B cell (primary cell): ENCODE measurements around the gene FAM8A1. TPM values are rescaled to one million over a fixed set of nuclear protein-coding genes. Genes with fewer than 3 reads are reported as not detected.

Experiments used
- ATAC-seq: fragments of 200-7000 bp; cut with Tn5 transposase; one replicate; pipeline ENCODE4 v1.10.0; 2021; ENCODE audit warnings: low read depth, mild to moderate bottlenecking, moderate number of reproducible peaks, moderate library complexity
- CTCF ChIA-PET: fragments of 350-600 bp; sonication (Branson Sonifier 250); formaldehyde crosslinking; loops from one replicate; lab custom pipeline; 2021; ENCODE audit warnings: antibody characterized with exemption, inconsistent platforms; lab: Charles Lee
- POLR2A ChIA-PET: fragments of 350-600 bp; sonication (Branson Sonifier 250); formaldehyde crosslinking; loops from one replicate; lab custom pipeline; 2021; ENCODE audit warnings: antibody characterized with exemption; lab: Charles Lee
- DNase-seq: peaks from one replicate; pipeline ENCODE4 v3.0.0; 2013
- H2AFZ ChIP-seq: 2 replicates; pipeline ENCODE4 v1.6.1; 2012; ENCODE audit warnings: mild to moderate bottlenecking, low read depth, low read length; ENCODE audit not compliant: insufficient read depth, poor library complexity, severe bottlenecking
- H3K27ac ChIP-seq, 2 donors: 1 replicate in 1 of 2; 2 replicates in 1 of 2; pipeline ENCODE4 v1.5.1; 2012 to 2013; ENCODE audit warnings: low read length in 2 of 2, mild to moderate bottlenecking in 2 of 2, moderate library complexity in 1 of 2
- H3K27me3 ChIP-seq, 4 experiments: fragments of 200-600 bp in 1 of 4; sonication (generic) in 1 of 4; replicated peaks in 1 of 4; 1 replicate in 2 of 4; 2 replicates in 2 of 4; pipeline versions ENCODE4 v1.6.1 to v1.7.0; 2013 to 2016; ENCODE audit warnings: low read length in 3 of 4, mild to moderate bottlenecking in 2 of 4, mixed read lengths in 1 of 4, moderate library complexity in 1 of 4; ENCODE audit not compliant: insufficient read depth in 4 of 4, control insufficient read depth in 3 of 4; ENCODE audit errors: control extremely low read depth in 1 of 4
- H3K36me3 ChIP-seq, 2 experiments: replicated peaks in 1 of 2; 1 replicate in 1 of 2; 2 replicates in 1 of 2; pipeline versions ENCODE4 v1.6.1 to v1.7.1; 2013; ENCODE audit warnings: low read length in 1 of 2; ENCODE audit not compliant: insufficient read depth in 2 of 2, control insufficient read depth in 1 of 2; ENCODE audit errors: control extremely low read depth in 1 of 2, extremely low read depth in 1 of 2
- H3K4me1 ChIP-seq, 2 donors: fragments of 200-600 bp in 1 of 2; sonication (generic) in 1 of 2; 1 replicate in 1 of 2; 2 replicates in 1 of 2; pipeline versions ENCODE4 v1.5.1 to v1.6.1; 2013 to 2017; ENCODE audit warnings: low read length in 2 of 2; ENCODE audit not compliant: control insufficient read depth in 2 of 2, insufficient read depth in 2 of 2
- H3K4me2 ChIP-seq: replicated peaks from 2 replicates; pipeline ENCODE3; 2012; ENCODE audit warnings: mild to moderate bottlenecking, low read depth, low read length; ENCODE audit not compliant: poor library complexity, severe bottlenecking
- H3K4me3 ChIP-seq, 5 experiments: fragments of 200-600 bp in 1 of 5; sonication (generic) in 1 of 5; 1 replicate in 3 of 5; 2 replicates in 2 of 5; pipeline versions ENCODE4 v1.5.1 to v1.7.0; 2011 to 2016; ENCODE audit warnings: low read length in 4 of 5, mild to moderate bottlenecking in 4 of 5, low read depth in 2 of 5, control low read depth in 1 of 5, moderate library complexity in 1 of 5; ENCODE audit not compliant: insufficient read depth in 1 of 5; ENCODE audit errors: control extremely low read depth in 1 of 5, extremely low read depth in 1 of 5
- H3K79me2 ChIP-seq: fragments of 200-600 bp; sonication (generic); one replicate; pipeline ENCODE4 v1.6.0; 2016; ENCODE audit warnings: low read length; ENCODE audit not compliant: control insufficient read depth, insufficient read depth
- H3K9ac ChIP-seq: fragments of 200-600 bp; sonication (generic); 2 replicates; pipeline ENCODE4 v1.6.1; 2017; ENCODE audit warnings: mild to moderate bottlenecking, low read length, moderate library complexity
- H3K9me3 ChIP-seq, 3 donors: one replicate each; pipeline versions ENCODE4 v1.6.1 to v1.7.1; 2013; ENCODE audit warnings: low read length in 2 of 3; ENCODE audit not compliant: control insufficient read depth in 2 of 3, insufficient read depth in 1 of 3; ENCODE audit errors: control extremely low read depth in 1 of 3
- H4K20me1 ChIP-seq: 2 replicates; pipeline ENCODE4 v1.6.0; 2012; ENCODE audit warnings: mild to moderate bottlenecking, low read length; ENCODE audit not compliant: insufficient read depth, control insufficient read depth, poor library complexity, severe bottlenecking
- H3K27ac Mint-ChIP-seq: one replicate; pipeline ENCODE4 v1.8.0; 2021; ENCODE audit warnings: mixed read lengths
- H3K27me3 Mint-ChIP-seq: one replicate; pipeline ENCODE4 v1.8.0; 2021; ENCODE audit warnings: mixed read lengths
- H3K4me1 Mint-ChIP-seq: one replicate; pipeline ENCODE4 v1.8.0; 2021; ENCODE audit warnings: mixed read lengths
- H3K4me3 Mint-ChIP-seq: one replicate; pipeline ENCODE4 v1.8.0; 2021; ENCODE audit warnings: mixed read lengths
- H3K9me3 Mint-ChIP-seq: one replicate; pipeline ENCODE4 v1.8.0; 2022; ENCODE audit warnings: mixed read lengths; ENCODE audit not compliant: insufficient read depth
- EZH2 ChIP-seq: IDR thresholded peaks from 2 replicates; pipeline ENCODE4 v1.6.1; 2012; ENCODE audit warnings: borderline replicate concordance, low read depth, mild to moderate bottlenecking, moderate library complexity, low read length; ENCODE audit not compliant: insufficient read depth, poor library complexity, severe bottlenecking
- WGBS: methylation state at CpG from one replicate; pipeline ENCODE4 v1.1.5; 2013; ENCODE audit warnings: missing lambda C conversion rate; ENCODE audit not compliant: insufficient coverage; 5-methylcytosine and 5-hydroxymethylcytosine counted together
- intact Hi-C: fragments of 100-400 bp; cut with micrococcal nuclease; formaldehyde crosslinking; loops from one replicate; pipeline ENCODE4 v1.10.0; 2022
- polyA plus RNA-seq: library from polyadenylated mRNA; depleted of rRNA; stranded (reverse); fragments of >200 nt; gene quantifications from 2 replicates; pipeline ENCODE4 v1.2.3, GENCODE V29; 2012
- total RNA-seq, 2 donors: library from RNA; stranded (reverse); fragments of 120-200 nt in 1 of 2; gene quantifications; 1 replicate in 1 of 2; 2 replicates in 1 of 2; pipeline versions ENCODE4 v1.2.3 to v1.2.4, GENCODE V29; 2013 to 2022
- TF ChIP-seq, protein P1 (sequence below): fragments of 200-600 bp; IDR thresholded peaks from one replicate; pipeline ENCODE4 v1.8.0; 2022; ENCODE audit warnings: antibody characterized with exemption, mild to moderate bottlenecking

Gene FAM8A1
- total and polyA plus RNA-seq, 2 donors (not counting 1 experiment from before 2014, with no cell fraction given), result 4.6 to 7.0 TPM

- peaks cover 40% of the 10 kb centered on the region for H3K4me1 Mint-ChIP-seq
- no peak overlapping the region for H3K9ac ChIP-seq
- H3K9me3 Mint-ChIP-seq, result no peaks in the 10 kb centered on the region
- no peak overlapping the region for H3K4me3 Mint-ChIP-seq
- no peaks in the 10 kb centered on the region for H3K27me3 ChIP-seq
- peaks cover 4% of the 10 kb centered on the region for H4K20me1 ChIP-seq
- no peak overlapping the region for H3K27ac Mint-ChIP-seq
- WGBS, result no CpG with 5 or more reads among the region's 1 CpG
- no peaks in the 10 kb centered on the region for H3K27me3 Mint-ChIP-seq
- no peak overlapping the region for H3K4me2 ChIP-seq
- H3K79me2 ChIP-seq, result peaks cover 14% of the 10 kb centered on the region
- ATAC-seq (no peak), DNase-seq (no peak)
- no peaks in the 10 kb centered on the region for H3K9me3 ChIP-seq
- no peak overlapping the region for H2AFZ ChIP-seq
- peaks cover 1 to 51% of the 10 kb centered on the region in 2 experiments for H3K36me3 ChIP-seq
- peaks cover 6 to 15% of the 10 kb centered on the region in 2 donors for H3K4me1 ChIP-seq
- no peak for TF ChIP-seq EZH2
- TF ChIP-seq, protein P1, sequence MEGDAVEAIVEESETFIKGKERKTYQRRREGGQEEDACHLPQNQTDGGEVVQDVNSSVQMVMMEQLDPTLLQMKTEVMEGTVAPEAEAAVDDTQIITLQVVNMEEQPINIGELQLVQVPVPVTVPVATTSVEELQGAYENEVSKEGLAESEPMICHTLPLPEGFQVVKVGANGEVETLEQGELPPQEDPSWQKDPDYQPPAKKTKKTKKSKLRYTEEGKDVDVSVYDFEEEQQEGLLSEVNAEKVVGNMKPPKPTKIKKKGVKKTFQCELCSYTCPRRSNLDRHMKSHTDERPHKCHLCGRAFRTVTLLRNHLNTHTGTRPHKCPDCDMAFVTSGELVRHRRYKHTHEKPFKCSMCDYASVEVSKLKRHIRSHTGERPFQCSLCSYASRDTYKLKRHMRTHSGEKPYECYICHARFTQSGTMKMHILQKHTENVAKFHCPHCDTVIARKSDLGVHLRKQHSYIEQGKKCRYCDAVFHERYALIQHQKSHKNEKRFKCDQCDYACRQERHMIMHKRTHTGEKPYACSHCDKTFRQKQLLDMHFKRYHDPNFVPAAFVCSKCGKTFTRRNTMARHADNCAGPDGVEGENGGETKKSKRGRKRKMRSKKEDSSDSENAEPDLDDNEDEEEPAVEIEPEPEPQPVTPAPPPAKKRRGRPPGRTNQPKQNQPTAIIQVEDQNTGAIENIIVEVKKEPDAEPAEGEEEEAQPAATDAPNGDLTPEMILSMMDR, result no peak
- peak overlapping the region in 1 of 2 donors; percentile 8 for H3K27ac ChIP-seq
- ChIA-PET CTCF (interaction anchor here (0.7 kb wide), 1 partner anchor 134 kb away, joined by 4 read pairs; no protein-coding TSS in a partner anchor), POLR2A (no interaction called here)
- no peak overlapping the region for H3K4me3 ChIP-seq
- intact Hi-C loops, result no loop called here
Observed at GRCh38 chr6:17632934-17633333, 32.8 kb downstream of the FAM8A1 start.

GRCh38 chr6:17633465-17634188, 33.5 kb downstream of the FAM8A1 start:
- H3K27me3 ChIP-seq, result no peaks in the 10 kb centered on the region
- H3K4me1 ChIP-seq, result peaks cover 5 to 14% of the 10 kb centered on the region in 2 donors
- H3K79me2 ChIP-seq, result peaks cover 14% of the 10 kb centered on the region
- DNase-seq (no peak), ATAC-seq (no peak)
- no peak overlapping the region for H2AFZ ChIP-seq
- peaks cover 3% of the 10 kb centered on the region for H4K20me1 ChIP-seq
- Mint-ChIP-seq H3K4me1 (peaks cover 39% of the 10 kb centered on the region), H3K9me3 (no peaks in the 10 kb centered on the region), H3K27me3 (no peaks in the 10 kb centered on the region), H3K27ac (peak overlapping the region; percentile 7), H3K4me3 (no peak overlapping the region)
- WGBS, result 60% methylated on average over 2 of the region's 2 CpGs
- ChIA-PET POLR2A (no interaction called here), CTCF (interaction anchor here (0.6 kb wide), 1 partner anchor 397 kb away, joined by 5 read pairs; no protein-coding TSS in a partner anchor)
- peak overlapping the region in 1 of 2 donors; percentile 8 for H3K27ac ChIP-seq
- intact Hi-C loops, result no loop called here
- no peaks in the 10 kb centered on the region for H3K9me3 ChIP-seq
- H3K4me2 ChIP-seq, result no peak overlapping the region
- TF ChIP-seq EZH2, result no peak
- TF ChIP-seq, protein P1, result no peak
- no peak overlapping the region for H3K4me3 ChIP-seq
- H3K36me3 ChIP-seq, result peaks cover 8 to 50% of the 10 kb centered on the region in 2 experiments
- H3K9ac ChIP-seq, result no peak overlapping the region
